Activated T-helper 1 cell treated with anti-CD3 and anti-CD28 coated beads, Interleukin-12 subunit alpha, Interleukin-12 subunit beta, Interleukin-2, Interleukin-4 antibody, amounts not matched to agents 30 ng/mL and 10 ng/mL and 1 ng/mL, durations not matched to agents 14 hours and 24 hours and 36 hours (primary cell): Measurements from ENCODE around the gene DNM2. TPM values are rescaled to one million over a fixed set of nuclear protein-coding genes. Genes with fewer than 3 reads are reported as not detected.

ENCODE experiments used
- DNase-seq: peaks from one replicate; pipeline ENCODE4 v3.0.0; 2021; ENCODE audit warnings: low spot score
- H3K27ac Mint-ChIP-seq: one replicate; pipeline ENCODE4 v1.8.0; 2021; ENCODE audit warnings: mild to moderate bottlenecking, mixed read lengths
- H3K27me3 Mint-ChIP-seq: one replicate; pipeline ENCODE4 v1.8.0; 2022; ENCODE audit warnings: mild to moderate bottlenecking, moderate library complexity, mixed read lengths; ENCODE audit not compliant: insufficient read depth
- H3K36me3 Mint-ChIP-seq: one replicate; pipeline ENCODE4 v1.8.0; 2021; ENCODE audit warnings: low read depth, mixed read lengths
- H3K4me1 Mint-ChIP-seq: one replicate; pipeline ENCODE4 v1.8.0; 2021; ENCODE audit warnings: low read depth, mixed read lengths
- H3K4me3 Mint-ChIP-seq: one replicate; pipeline ENCODE4 v1.8.0; 2021; ENCODE audit warnings: mild to moderate bottlenecking, moderate library complexity, mixed read lengths
- H3K9me3 Mint-ChIP-seq: one replicate; pipeline ENCODE4 v1.8.0; 2021; ENCODE audit warnings: mixed read lengths
- intact Hi-C: fragments of 100-400 bp; cut with micrococcal nuclease; formaldehyde crosslinking; loops from one replicate; pipeline ENCODE4 v1.15.1; 2024
- total RNA-seq: library from RNA; stranded (reverse); gene quantifications from 2 replicates; pipeline ENCODE4 v1.2.3, GENCODE V29; 2022

DNM2 gene
- total RNA-seq, 1 donor from 2014 or later, result 240 TPM

- Mint-ChIP-seq H3K9me3 (no peaks in the 10 kb centered on the region), H3K36me3 (peaks cover 44% of the 10 kb centered on the region), H3K4me3 (no peak overlapping the region), H3K4me1 (no peaks in the 10 kb centered on the region), H3K27me3 (no peaks in the 10 kb centered on the region), H3K27ac (no peak overlapping the region)
- DNase-seq, result no peak
- intact Hi-C loops, result no loop called here
These were observed 34.8 kb upstream of the DNM2 start for GRCh38 chr19:10683064-10683426.

- no peak overlapping the region for H3K4me3 Mint-ChIP-seq
These were observed 34.3 kb upstream of the DNM2 start for GRCh38 chr19:10683582-10683981.

GRCh38 chr19:10685210-10685609, 32.7 kb upstream of the DNM2 start:
- DNase-seq, result no peak
- intact Hi-C loops, result no loop called here
- Mint-ChIP-seq H3K4me1 (no peaks in the 10 kb centered on the region), H3K9me3 (no peaks in the 10 kb centered on the region), H3K27ac (no peak overlapping the region), H3K36me3 (peaks cover 46% of the 10 kb centered on the region), H3K4me3 (no peak overlapping the region), H3K27me3 (no peaks in the 10 kb centered on the region)

More at GRCh38 chr19:10683582-10683981, 34.3 kb upstream of the DNM2 start:
- Mint-ChIP-seq H3K27me3 (no peaks in the 10 kb centered on the region), H3K4me1 (no peaks in the 10 kb centered on the region), H3K9me3 (no peaks in the 10 kb centered on the region), H3K27ac (no peak overlapping the region), H3K36me3 (peaks cover 42% of the 10 kb centered on the region)
- DNase-seq, result no peak
- intact Hi-C loops, result no loop called here

GRCh38 chr19:10686193-10686592, 31.7 kb upstream of the DNM2 start:
- no peaks in the 10 kb centered on the region for H3K27me3 Mint-ChIP-seq
- no peak overlapping the region for H3K27ac Mint-ChIP-seq
- no peak overlapping the region for H3K4me3 Mint-ChIP-seq
- peaks cover 46% of the 10 kb centered on the region for H3K36me3 Mint-ChIP-seq
- no peaks in the 10 kb centered on the region for H3K9me3 Mint-ChIP-seq
- intact Hi-C loops, result no loop called here
- DNase-seq, result no peak
- H3K4me1 Mint-ChIP-seq, result no peaks in the 10 kb centered on the region

- no peak for DNase-seq
- H3K36me3 Mint-ChIP-seq, result peaks cover 45% of the 10 kb centered on the region
These were observed 31.0 kb upstream of the DNM2 start for GRCh38 chr19:10686661-10687517.

GRCh38 chr19:10687518-10688288, 30.2 kb upstream of the DNM2 start:
- Mint-ChIP-seq H3K27me3 (no peaks in the 10 kb centered on the region), H3K4me3 (no peak overlapping the region), H3K4me1 (no peaks in the 10 kb centered on the region), H3K27ac (no peak overlapping the region), H3K36me3 (peaks cover 51% of the 10 kb centered on the region), H3K9me3 (no peaks in the 10 kb centered on the region)
- intact Hi-C loops, result no loop called here
- DNase-seq, result no peak

More at GRCh38 chr19:10686661-10687517, 31.0 kb upstream of the DNM2 start:
- Mint-ChIP-seq H3K4me1 (no peaks in the 10 kb centered on the region), H3K4me3 (no peak overlapping the region), H3K27me3 (no peaks in the 10 kb centered on the region), H3K27ac (no peak overlapping the region), H3K9me3 (no peaks in the 10 kb centered on the region)
- intact Hi-C loops, result no loop called here

GRCh38 chr19:10688545-10689280, 29.2 kb upstream of the DNM2 start:
- Mint-ChIP-seq H3K27ac (no peak overlapping the region), H3K4me3 (no peak overlapping the region), H3K4me1 (no peaks in the 10 kb centered on the region), H3K36me3 (peaks cover 49% of the 10 kb centered on the region), H3K9me3 (no peaks in the 10 kb centered on the region), H3K27me3 (no peaks in the 10 kb centered on the region)
- no peak for DNase-seq
- intact Hi-C loops, result no loop called here

- Mint-ChIP-seq H3K27ac (no peak overlapping the region), H3K4me1 (peaks cover 12% of the 10 kb centered on the region), H3K4me3 (no peak overlapping the region), H3K36me3 (peaks cover 40% of the 10 kb centered on the region), H3K27me3 (no peaks in the 10 kb centered on the region), H3K9me3 (no peaks in the 10 kb centered on the region)
- intact Hi-C loops, result loop anchor here (10.0 kb wide), 1 partner anchor 356 kb away; the partner anchor contains the start of genes ICAM3 and RAVER1
- DNase-seq, result no peak
These were observed 27.5 kb upstream of the DNM2 start for GRCh38 chr19:10690341-10690781.

GRCh38 chr19:10691178-10691881, 26.5 kb upstream of the DNM2 start:
- no peaks in the 10 kb centered on the region for H3K27me3 Mint-ChIP-seq
- DNase-seq, result no peak
- intact Hi-C loops, result loop anchor here (10.0 kb wide), 1 partner anchor 357 kb away; the partner anchor contains the start of genes ICAM3 and RAVER1
- peak overlapping the region; percentile 7 for H3K27ac Mint-ChIP-seq
- H3K36me3 Mint-ChIP-seq, result peaks cover 40% of the 10 kb centered on the region
- no peak overlapping the region for H3K4me3 Mint-ChIP-seq
- no peaks in the 10 kb centered on the region for H3K9me3 Mint-ChIP-seq
- peaks cover 22% of the 10 kb centered on the region for H3K4me1 Mint-ChIP-seq

GRCh38 chr19:10691883-10692282, 26.0 kb upstream of the DNM2 start:
- H3K27ac Mint-ChIP-seq, result no peak overlapping the region

GRCh38 chr19:10692673-10693264, 25.1 kb upstream of the DNM2 start:
- Mint-ChIP-seq H3K9me3 (no peaks in the 10 kb centered on the region), H3K27me3 (peaks cover 6% of the 10 kb centered on the region), H3K36me3 (peaks cover 33% of the 10 kb centered on the region), H3K4me3 (no peak overlapping the region), H3K27ac (no peak overlapping the region), H3K4me1 (peaks cover 26% of the 10 kb centered on the region)
- DNase-seq, result no peak
- intact Hi-C loops, result loop anchor here (10.0 kb wide), 1 partner anchor 358 kb away; the partner anchor contains the start of genes ICAM3 and RAVER1

More at GRCh38 chr19:10691883-10692282, 26.0 kb upstream of the DNM2 start:
- H3K4me3 Mint-ChIP-seq, result no peak overlapping the region
- peaks cover 25% of the 10 kb centered on the region for H3K4me1 Mint-ChIP-seq
- H3K9me3 Mint-ChIP-seq, result no peaks in the 10 kb centered on the region
- DNase-seq, result no peak
- H3K27me3 Mint-ChIP-seq, result peaks cover 3% of the 10 kb centered on the region
- intact Hi-C loops, result loop anchor here (10.0 kb wide), 1 partner anchor 357 kb away; the partner anchor contains the start of genes ICAM3 and RAVER1
- peaks cover 39% of the 10 kb centered on the region for H3K36me3 Mint-ChIP-seq
